NCI-H2171 treated with DMSO at 0.1 percent for 48 hours (cell line): Measurements from ENCODE around the gene SPAG7.

Experiments
- DNase-seq: peaks from one replicate; lab custom pipeline; 2025; lab: John Stamatoyannopoulos, UW

SPAG7 gene

GRCh38 chr17:4950075-4950745 lies 17.4 kb downstream of the SPAG7 start:
- DNase-seq, result peak; percentile 30

- DNase-seq, result peak; percentile 66
Observed at GRCh38 chr17:4949321-4950074, 18.1 kb downstream of the SPAG7 start.

GRCh38 chr17:4948931-4949320 lies 18.7 kb downstream of the SPAG7 start:
- DNase-seq, result peak; percentile 87

- DNase-seq, result peak; percentile 87
Observed at GRCh38 chr17:4948166-4948930, 19.3 kb downstream of the SPAG7 start, which contains the start of gene PFN1. Gene PFN1, minus strand, starts transcription at chr17:4948530. Its CDS starts 136 bp downstream, at chr17:4948394.

- peak; percentile 41 for DNase-seq
Observed at GRCh38 chr17:4947411-4948165, 20.0 kb downstream of the SPAG7 start.

GRCh38 chr17:4947010-4947410 lies 20.6 kb downstream of the SPAG7 start:
- no peak for DNase-seq

- no peak for DNase-seq
Observed at GRCh38 chr17:4946312-4946976, 21.2 kb downstream of the SPAG7 start.

GRCh38 chr17:4945944-4946280 lies 21.7 kb downstream of the SPAG7 start:
- no peak for DNase-seq

GRCh38 chr17:4945176-4945943 lies 22.3 kb downstream of the SPAG7 start:
- no peak for DNase-seq

GRCh38 chr17:4944554-4945175 lies 23.0 kb downstream of the SPAG7 start:
- no peak for DNase-seq

GRCh38 chr17:4944163-4944553 lies 23.5 kb downstream of the SPAG7 start:
- no peak for DNase-seq

- DNase-seq, result no peak
Observed at GRCh38 chr17:4942760-4943508, 24.7 kb downstream of the SPAG7 start.

GRCh38 chr17:4941319-4941610 lies 26.4 kb downstream of the SPAG7 start:
- no peak for DNase-seq

GRCh38 chr17:4940555-4941318 lies 26.9 kb downstream of the SPAG7 start:
- DNase-seq, result no peak

- peak; percentile 100 for DNase-seq
Observed at GRCh38 chr17:4939796-4940554, 27.6 kb downstream of the SPAG7 start, which contains the start of the genes RNF167 and SLC25A11. Gene RNF167, plus strand, starts transcription at chr17:4940268. Its CDS starts 642 bp downstream, at chr17:4940910. Gene SLC25A11, minus strand, starts transcription at chr17:4940046. Its CDS starts 136 bp downstream, at chr17:4939910.

GRCh38 chr17:4939546-4939795 lies 28.1 kb downstream of the SPAG7 start:
- no peak for DNase-seq

GRCh38 chr17:4938688-4939545 lies 28.7 kb downstream of the SPAG7 start:
- no peak for DNase-seq
